PFSK-1 (cell line): Measurements from ENCODE around the gene KLLN.

Experiments used
- FOXP2 ChIP-seq: optimal IDR thresholded peaks from 2 replicates; pipeline ENCODE3; 2011; ENCODE audit warnings: borderline replicate concordance, control low read depth, inconsistent platforms; ENCODE audit not compliant: insufficient read depth; ENCODE audit errors: extremely low read length, extremely low read depth
- POLR2AphosphoS5 ChIP-seq: IDR thresholded peaks from 2 replicates; pipeline ENCODE4 v1.6.1; 2012; ENCODE audit warnings: low read depth, mild to moderate bottlenecking, control low read depth, low read length, moderate library complexity
- REST ChIP-seq, 2 experiments: IDR thresholded peaks; 2 replicates each; pipeline versions ENCODE4 v1.6.1 to v1.8.0; 2011 to 2012; ENCODE audit warnings: low read depth in 2 of 2, low read length in 2 of 2, control low read depth in 1 of 2, inconsistent platforms in 1 of 2, mild to moderate bottlenecking in 1 of 2, moderate library complexity in 1 of 2; ENCODE audit not compliant: insufficient read depth in 1 of 2
- SIN3A ChIP-seq: IDR thresholded peaks from 2 replicates; pipeline ENCODE4 v1.6.1; 2012; ENCODE audit warnings: mild to moderate bottlenecking, low read length, moderate library complexity, borderline replicate concordance; ENCODE audit not compliant: insufficient read depth
- TAF1 ChIP-seq: IDR thresholded peaks from 2 replicates; pipeline ENCODE4 v1.6.1; 2012; ENCODE audit warnings: low read length, control low read depth, borderline replicate concordance; ENCODE audit not compliant: insufficient read depth

KLLN gene

GRCh38 chr10:87887146-87887545, 23.8 kb upstream of the KLLN start:
- TF ChIP-seq REST (IDR thresholded peaks at IDR 0.05; ENCODE audit: insufficient read depth in 1 of 2, low read depth in 2 of 2, low read length in 2 of 2) = no peak
- no peak for TF ChIP-seq FOXP2
- no peak for TF ChIP-seq SIN3A
- TF ChIP-seq TAF1 = no peak
- TF ChIP-seq POLR2AphosphoS5 = no peak

DNA sequence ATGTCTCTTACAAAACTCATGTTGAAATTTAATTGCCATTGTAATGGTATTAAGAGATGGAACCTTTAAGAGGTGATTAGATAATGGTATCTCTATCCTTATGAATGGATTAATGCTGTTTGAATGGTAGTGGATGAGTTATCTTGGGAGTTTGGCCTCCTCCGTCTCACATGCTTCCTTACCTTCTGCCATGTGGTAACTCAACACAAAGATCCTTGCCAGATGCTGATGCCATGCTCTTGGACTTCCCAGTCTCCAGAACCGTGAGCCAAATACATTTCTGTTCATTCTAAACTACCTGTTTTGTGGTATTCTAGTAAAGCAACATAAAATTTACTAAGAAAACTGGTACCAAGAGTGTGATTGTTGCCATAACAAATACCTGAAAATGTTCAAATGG, 23.3 kb upstream of the KLLN start:
- no peak for TF ChIP-seq POLR2AphosphoS5
- TF ChIP-seq FOXP2 = no peak
- TF ChIP-seq TAF1 = no peak
- TF ChIP-seq SIN3A = no peak
- no peak for TF ChIP-seq REST (IDR thresholded peaks at IDR 0.05; ENCODE audit: insufficient read depth in 1 of 2, low read depth in 2 of 2, low read length in 2 of 2)

- no peak for TF ChIP-seq FOXP2
- no peak for TF ChIP-seq POLR2AphosphoS5
- no peak for TF ChIP-seq SIN3A
- no peak for TF ChIP-seq TAF1
- TF ChIP-seq REST (IDR thresholded peaks at IDR 0.05; ENCODE audit: insufficient read depth in 1 of 2, low read depth in 2 of 2, low read length in 2 of 2) = no peak
Observed at GRCh38 chr10:87882555-87883294, 19.4 kb upstream of the KLLN start.

DNA sequence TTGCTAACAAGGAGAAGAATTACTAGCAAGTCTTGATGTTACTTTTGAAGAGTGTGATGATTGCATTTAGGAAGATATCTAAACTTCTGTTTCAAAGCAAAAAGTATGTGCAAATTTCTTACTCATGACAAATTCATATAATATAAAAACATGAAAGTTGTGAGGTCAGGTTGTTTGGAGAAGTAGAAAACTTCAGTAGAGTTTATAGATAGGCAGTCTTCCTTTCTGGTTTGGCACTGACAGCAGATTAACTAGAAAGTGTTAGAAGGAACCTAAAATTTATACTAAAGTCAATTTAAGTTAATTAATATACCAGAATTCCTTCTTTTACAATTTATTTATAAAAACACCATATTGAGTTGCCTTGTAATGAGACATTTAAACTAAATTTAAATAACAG, 17.0 kb upstream of the KLLN start:
- TF ChIP-seq REST (IDR thresholded peaks at IDR 0.05; ENCODE audit: insufficient read depth in 1 of 2, low read depth in 2 of 2, low read length in 2 of 2) (no peak), POLR2AphosphoS5 (no peak), TAF1 (no peak), SIN3A (no peak), FOXP2 (no peak)
